NCI-H1436 (cell line): Measurements from ENCODE around the gene UXS1.

Experiments
- DNase-seq: peaks from one replicate; lab custom pipeline; 2025; lab: John Stamatoyannopoulos, UW

The UXS1 gene

GRCh38 chr2:106044021-106044420 lies 150.1 kb downstream of the UXS1 start:
- DNase-seq, result no peak
